Loucy (cell line): ENCODE results near the gene CASKIN2.

Experiments
- CTCF ChIP-seq: fragments of 200-600 bp; sonication (generic); conservative IDR thresholded peaks from 2 replicates; pipeline ENCODE4 v1.5.1; 2014; ENCODE audit warnings: mild to moderate bottlenecking, antibody characterized with exemption, low read length
- EZH2phosphoT487 ChIP-seq: fragments of 200-600 bp; IDR thresholded peaks from 2 replicates; pipeline ENCODE4 v1.6.1; 2018; ENCODE audit warnings: antibody characterized with exemption, mild to moderate bottlenecking, moderate library complexity, borderline replicate concordance

DNA sequence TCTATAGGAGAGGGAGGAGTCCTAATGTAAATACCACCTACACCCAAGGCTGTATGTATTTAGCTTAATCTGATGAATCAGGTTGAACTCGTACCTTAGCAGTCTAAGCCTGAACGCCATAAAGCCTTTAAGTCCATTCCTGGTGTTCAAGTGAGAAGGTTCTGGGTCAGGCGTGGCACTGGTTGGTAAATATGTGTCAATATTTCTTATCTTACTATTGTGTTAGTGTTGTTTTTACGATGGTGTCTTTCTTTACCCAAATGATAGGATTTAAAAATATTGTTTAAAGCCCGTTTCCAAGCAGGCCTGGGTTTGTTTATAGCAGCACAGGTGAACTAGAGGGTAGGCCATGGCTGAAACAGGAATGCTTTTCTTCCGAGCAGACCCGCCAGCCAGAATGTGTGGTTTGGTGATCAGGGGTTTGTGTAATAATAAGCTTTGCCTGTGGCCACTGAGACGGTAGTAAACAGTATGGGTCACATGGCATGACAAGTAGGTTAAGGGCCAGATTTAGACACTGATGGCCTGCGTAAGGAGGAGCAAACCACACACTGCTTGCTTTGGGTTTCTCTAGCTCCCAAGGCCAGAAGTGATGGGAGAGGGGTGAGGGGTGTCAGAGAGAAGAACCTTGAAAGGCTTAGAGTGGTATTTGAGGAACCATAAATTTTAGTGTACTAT lies 55.6 kb downstream of the CASKIN2 start:
- TF ChIP-seq CTCF (no peak), EZH2phosphoT487 (no peak)
